Pons (tissue), 1 donor: ENCODE measurements around the gene PTPRD.
"Not testable (repeated sequence)": the region's sequence is repeated elsewhere in the genome, so short reads cannot be mapped to it uniquely, and the experiment has no call there.

Experiments used
- DNase-seq: peaks from one replicate; pipeline ENCODE4 v3.0.0-alpha.2; 2016; ENCODE audit warnings: low spot score

The PTPRD gene

GRCh38 chr9:9498128-9498527 lies 1114.7 kb downstream of the PTPRD start:
- DNase-seq, result peak; percentile 40

- no peak for DNase-seq
These were observed 1118.5 kb downstream of the PTPRD start for GRCh38 chr9:9494336-9494735.

GRCh38 chr9:9492506-9492905 lies 1120.3 kb downstream of the PTPRD start:
- no peak for DNase-seq

- no peak for DNase-seq
These were observed 1123.6 kb downstream of the PTPRD start for GRCh38 chr9:9489183-9489582.

- DNase-seq, result no peak
These were observed 1129.6 kb downstream of the PTPRD start for GRCh38 chr9:9483175-9483574.

GRCh38 chr9:9478741-9479140 lies 1134.1 kb downstream of the PTPRD start:
- no peak for DNase-seq

- no peak for DNase-seq
These were observed 1143.5 kb downstream of the PTPRD start for GRCh38 chr9:9469271-9469670.

GRCh38 chr9:9441874-9442273 lies 1170.9 kb downstream of the PTPRD start:
- DNase-seq, result not testable (repeated sequence)

- no peak for DNase-seq
These were observed 1175.2 kb downstream of the PTPRD start for GRCh38 chr9:9437641-9438040.

GRCh38 chr9:9426454-9426853 lies 1186.3 kb downstream of the PTPRD start:
- not testable (repeated sequence) for DNase-seq

GRCh38 chr9:9412241-9412640 lies 1200.6 kb downstream of the PTPRD start:
- DNase-seq, result no peak

GRCh38 chr9:9410736-9411135 lies 1202.1 kb downstream of the PTPRD start:
- no peak for DNase-seq

GRCh38 chr9:9399982-9400381 lies 1212.8 kb downstream of the PTPRD start:
- no peak for DNase-seq

GRCh38 chr9:9396518-9396917 lies 1216.3 kb downstream of the PTPRD start:
- DNase-seq, result no peak

- DNase-seq, result no peak
These were observed 1217.3 kb downstream of the PTPRD start for GRCh38 chr9:9395539-9395938.

GRCh38 chr9:9392755-9393154 lies 1220.0 kb downstream of the PTPRD start:
- DNase-seq, result no peak

GRCh38 chr9:9389904-9390303 lies 1222.9 kb downstream of the PTPRD start:
- DNase-seq, result no peak

- DNase-seq, result no peak
These were observed 1225.2 kb downstream of the PTPRD start for GRCh38 chr9:9387511-9388115.

GRCh38 chr9:9362332-9362731 lies 1250.5 kb downstream of the PTPRD start:
- no peak for DNase-seq

- DNase-seq, result peak; percentile 27
These were observed 1259.8 kb downstream of the PTPRD start for GRCh38 chr9:9352877-9353481.

- peak; percentile 58 for DNase-seq
These were observed 1271.6 kb downstream of the PTPRD start for GRCh38 chr9:9341203-9341602.

GRCh38 chr9:9337129-9337528 lies 1275.7 kb downstream of the PTPRD start:
- no peak for DNase-seq

- DNase-seq, result no peak
These were observed 1286.1 kb downstream of the PTPRD start for GRCh38 chr9:9326749-9327148.

GRCh38 chr9:9319007-9319406 lies 1293.8 kb downstream of the PTPRD start:
- no peak for DNase-seq
